Astrocyte of the hippocampus (primary cell): ENCODE data around the gene C1orf167.

Experiments
- DNase-seq: peaks from one replicate; pipeline ENCODE4 v3.0.0; 2011; ENCODE audit warnings: low read depth, low spot score

C1orf167 gene

GRCh38 chr1:11764519-11764918 is 2.5 kb downstream of the C1orf167 start:
- DNase-seq = no peak

DNA sequence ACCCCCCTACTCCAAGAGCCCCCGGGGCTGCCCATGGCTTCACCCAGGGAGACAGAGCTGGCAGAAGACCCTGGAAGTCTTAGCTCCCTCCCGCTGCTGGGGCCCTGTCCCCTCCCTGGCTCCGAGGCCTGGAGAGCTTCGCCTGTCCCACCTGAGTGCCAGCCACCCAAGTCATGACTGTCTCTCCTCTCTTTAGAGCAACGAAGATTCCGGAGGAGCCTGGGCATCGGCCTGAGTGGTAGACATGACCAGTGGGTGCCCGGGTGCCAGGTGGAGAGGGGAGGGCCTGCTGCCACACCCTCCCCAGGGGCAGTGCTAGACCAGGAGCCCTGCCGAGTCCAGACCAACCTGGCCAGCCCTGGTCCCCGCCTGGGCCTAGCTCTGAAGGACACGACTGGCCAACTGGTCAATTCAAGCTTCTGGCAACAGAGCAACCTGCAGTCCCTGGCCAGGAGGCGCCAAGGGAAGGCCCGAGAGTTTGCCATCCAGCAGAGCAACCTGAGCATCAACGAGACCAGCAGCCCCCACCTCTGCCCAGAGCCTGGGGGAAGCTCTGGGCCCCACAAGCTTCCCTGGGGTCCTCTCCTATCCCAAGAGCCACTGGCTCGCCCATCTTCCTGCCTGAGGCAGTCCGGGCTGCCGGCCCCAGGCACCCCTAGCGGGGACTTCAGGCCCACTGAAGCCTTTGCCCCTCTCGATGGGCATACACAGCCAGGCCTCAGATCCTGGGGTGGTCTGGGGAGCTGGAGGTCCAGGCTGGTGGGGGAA is 3.9 kb downstream of the C1orf167 start:
- no peak for DNase-seq

- no peak for DNase-seq
Measured at GRCh38 chr1:11766429-11766776, 4.4 kb downstream of the C1orf167 start.

- DNase-seq = no peak
Measured at GRCh38 chr1:11767922-11768704, 6.1 kb downstream of the C1orf167 start.

GRCh38 chr1:11768821-11769220 is 6.8 kb downstream of the C1orf167 start:
- DNase-seq = no peak

- DNase-seq = no peak
Measured at GRCh38 chr1:11769274-11769673, 7.3 kb downstream of the C1orf167 start.

- DNase-seq = no peak
Measured at GRCh38 chr1:11770011-11770410, 8.0 kb downstream of the C1orf167 start.

- no peak for DNase-seq
Measured at GRCh38 chr1:11771481-11772043, 9.6 kb downstream of the C1orf167 start.

DNA sequence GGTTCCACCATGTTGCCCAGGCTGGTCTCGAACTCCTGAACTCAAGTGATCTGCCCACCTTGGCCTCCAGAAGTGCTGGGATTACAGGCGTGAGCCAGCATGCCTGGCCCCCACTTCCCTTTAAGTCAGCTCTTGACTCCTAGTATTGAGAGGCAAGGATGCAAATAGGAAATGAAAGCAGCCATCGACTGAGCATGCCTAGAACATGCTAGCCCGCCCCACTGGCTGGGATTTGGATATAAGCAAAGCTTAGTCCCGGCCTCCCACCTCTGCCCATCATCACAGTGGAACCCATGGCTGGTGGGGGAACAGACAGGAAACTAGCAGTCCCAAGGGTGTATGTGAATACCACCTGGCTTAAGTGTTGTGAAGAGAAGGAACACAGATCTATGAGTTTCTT is 10.5 kb downstream of the C1orf167 start:
- no peak for DNase-seq

- DNase-seq = no peak
Measured at GRCh38 chr1:11774753-11775152, 12.8 kb downstream of the C1orf167 start.

DNA sequence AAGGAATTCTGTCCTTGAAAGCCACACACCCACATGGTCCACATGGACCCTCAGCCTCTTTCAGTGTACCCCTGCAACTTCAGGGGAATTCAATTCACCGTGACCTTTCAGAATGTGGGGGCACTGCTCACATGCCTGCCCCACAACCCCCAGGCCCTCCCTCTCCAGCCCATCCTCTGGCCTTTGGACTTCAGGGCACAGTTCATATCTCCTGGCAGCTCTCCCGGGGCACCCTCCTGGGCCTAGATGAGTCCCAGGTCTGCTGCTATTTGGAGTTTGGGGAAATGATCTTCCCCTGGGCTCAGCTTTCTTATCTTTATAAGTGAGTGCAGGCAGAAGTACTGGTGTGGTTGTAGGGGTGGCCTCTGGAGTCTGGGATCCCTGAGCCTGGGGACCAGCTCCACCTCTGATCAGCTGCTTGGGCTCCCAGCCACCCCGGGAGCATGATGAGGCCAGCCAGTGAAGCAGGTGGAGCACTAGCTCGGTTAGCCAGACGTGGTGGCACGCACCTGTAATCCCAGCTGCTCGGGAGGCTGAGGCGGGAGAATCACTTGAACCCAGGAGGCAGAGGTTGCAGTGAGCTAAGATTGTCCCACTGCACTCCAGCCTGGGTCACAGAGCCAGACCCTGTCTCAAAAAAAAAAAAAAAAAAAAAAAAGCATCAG is 15.8 kb downstream of the C1orf167 start:
- no peak for DNase-seq

GRCh38 chr1:11778336-11778735 is 16.3 kb downstream of the C1orf167 start:
- no peak for DNase-seq

DNA sequence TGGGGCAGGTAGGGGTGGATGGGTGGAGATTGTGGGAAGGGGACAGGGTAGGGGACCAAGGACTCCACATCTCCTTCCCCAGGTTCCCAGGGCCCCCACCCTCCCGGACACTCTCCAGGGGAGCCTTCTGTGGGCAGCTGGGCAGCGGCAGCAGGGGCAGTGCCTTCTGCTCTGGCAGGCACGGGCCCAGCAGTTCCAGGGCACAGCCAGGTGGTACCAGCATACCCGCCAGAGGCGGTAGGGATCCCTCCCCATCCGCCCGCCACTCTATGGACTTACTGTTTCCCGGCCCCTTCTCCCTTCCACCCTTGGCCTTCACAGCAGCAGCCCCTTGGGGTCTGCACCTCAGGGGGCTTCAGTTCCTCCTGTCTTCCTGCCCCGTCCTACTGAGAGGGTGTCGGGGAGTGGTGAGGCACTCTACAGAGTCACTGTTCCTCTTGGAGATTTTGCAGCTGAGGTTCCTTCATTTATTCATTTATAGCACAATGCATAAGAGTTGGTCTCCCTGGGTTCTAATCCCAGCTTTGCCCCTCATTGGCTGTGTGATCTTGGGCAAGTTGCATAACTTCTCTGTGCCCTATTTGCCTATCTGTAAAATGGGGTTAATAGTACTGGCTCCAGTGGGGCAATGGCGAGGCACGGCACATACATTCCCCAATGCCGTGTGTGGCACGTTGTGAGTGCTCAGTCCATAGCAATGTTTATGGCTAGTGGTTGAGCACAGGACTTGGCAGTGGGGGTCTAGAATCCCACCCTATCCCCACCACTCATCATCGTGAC is 17.0 kb downstream of the C1orf167 start:
- DNase-seq = no peak

DNA sequence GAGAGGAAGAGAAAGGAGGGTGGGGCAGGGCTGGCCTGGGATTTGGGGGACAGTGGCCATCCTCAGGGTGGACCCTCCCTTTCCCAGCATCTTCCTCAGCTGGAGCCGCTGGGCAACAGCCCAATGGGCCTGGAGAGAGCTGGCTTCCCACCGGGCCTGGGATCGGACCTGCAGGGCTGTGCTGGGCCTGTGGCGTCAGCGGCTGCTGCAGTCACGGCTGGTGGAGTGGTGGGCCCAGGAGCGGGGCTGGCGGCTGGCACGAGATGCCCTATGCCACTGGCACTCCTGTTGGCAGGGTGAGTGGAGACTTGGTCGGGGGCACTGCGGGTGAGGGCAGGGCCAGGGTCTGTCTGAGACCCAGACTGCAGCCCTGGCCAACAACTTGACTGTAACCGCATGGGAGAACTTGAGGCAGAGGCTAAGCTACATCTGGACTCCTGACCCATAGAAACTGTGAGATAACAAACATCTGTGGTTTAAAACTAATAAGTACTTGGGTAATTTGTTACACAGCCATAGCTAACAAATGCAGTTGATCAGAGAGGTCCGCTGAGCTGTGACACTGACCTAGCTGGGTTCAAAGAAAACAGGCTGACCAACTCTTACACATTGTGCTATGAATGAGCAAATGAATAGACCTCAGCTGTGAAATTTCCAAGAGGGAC is 17.9 kb downstream of the C1orf167 start:
- DNase-seq = no peak

GRCh38 chr1:11780380-11781147 is 18.6 kb downstream of the C1orf167 start:
- DNase-seq = no peak

GRCh38 chr1:11781297-11781696 is 19.3 kb downstream of the C1orf167 start:
- peak; percentile 47 for DNase-seq

DNA sequence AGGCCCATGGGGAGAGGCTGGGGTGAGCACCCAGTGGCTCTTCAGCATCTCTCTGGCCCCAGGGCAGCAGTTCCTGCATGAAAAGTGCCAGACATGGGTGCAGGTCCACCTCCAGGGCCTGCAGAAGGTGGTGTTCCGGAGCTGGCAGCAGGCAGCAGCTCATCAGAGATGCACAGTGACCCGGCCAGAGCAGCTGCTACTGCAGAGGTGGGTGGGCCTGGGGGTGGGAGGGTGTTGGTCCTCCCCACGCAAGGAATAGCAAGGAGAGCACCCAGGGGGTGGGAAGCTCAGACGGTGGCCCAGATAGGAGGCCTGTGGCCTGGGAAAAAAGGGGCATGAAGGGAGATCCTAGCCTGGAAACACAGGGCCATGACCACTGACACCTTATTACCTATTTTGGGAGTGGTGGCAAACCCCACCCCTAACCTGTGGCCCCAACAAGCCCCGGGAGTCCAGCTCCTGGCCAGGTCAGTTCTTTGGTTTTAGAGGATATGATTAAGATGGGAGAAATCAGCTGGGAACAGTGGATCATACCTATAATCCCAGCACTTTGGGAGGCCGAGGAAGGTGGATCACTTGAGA is 20.2 kb downstream of the C1orf167 start:
- DNase-seq = no peak

DNA sequence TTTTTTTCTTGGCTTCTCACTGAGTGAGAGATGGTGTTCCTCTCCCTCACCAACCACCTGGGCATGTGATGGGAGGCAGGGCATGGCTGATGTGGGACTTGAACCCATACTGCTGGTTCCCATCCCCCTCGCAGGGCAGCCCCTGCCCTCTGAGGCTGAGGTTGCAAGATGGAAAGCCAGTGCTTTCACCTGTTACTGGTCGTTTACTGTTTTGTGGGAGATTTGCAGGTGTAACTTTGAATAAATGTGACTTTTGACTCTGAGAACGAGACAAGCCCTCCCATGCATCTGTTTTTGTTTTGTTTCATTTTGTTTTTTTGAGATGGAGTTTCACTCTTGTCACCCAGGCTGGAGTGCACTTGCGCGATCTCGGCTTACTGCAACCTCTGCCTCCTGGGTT is 21.6 kb downstream of the C1orf167 start:
- DNase-seq = no peak

- DNase-seq = no peak
Measured at GRCh38 chr1:11784256-11784992, 22.4 kb downstream of the C1orf167 start.
